IPS-20b (cell line): Measurements from ENCODE around the gene CERS3.

Source experiments
- H3K27ac ChIP-seq: one replicate; pipeline ENCODE4 v1.5.1; 2013; ENCODE audit warnings: low read length
- H3K27me3 ChIP-seq: 2 replicates; pipeline ENCODE4 v1.6.1; 2013; ENCODE audit warnings: mild to moderate bottlenecking, low read length, inconsistent platforms; ENCODE audit not compliant: insufficient read depth
- H3K36me3 ChIP-seq: 2 replicates; pipeline ENCODE4 v1.6.1; 2013; ENCODE audit warnings: low read depth, mild to moderate bottlenecking, inconsistent platforms, low read length, moderate library complexity; ENCODE audit not compliant: insufficient read depth
- H3K4me1 ChIP-seq: 2 replicates; pipeline ENCODE4 v1.6.1; 2013; ENCODE audit warnings: mild to moderate bottlenecking, control low read depth, inconsistent platforms, low read length, moderate library complexity; ENCODE audit not compliant: insufficient read depth
- H3K4me3 ChIP-seq: 2 replicates; pipeline ENCODE4 v1.5.1; 2013; ENCODE audit warnings: mild to moderate bottlenecking, low read length, inconsistent platforms
- H3K9ac ChIP-seq: 2 replicates; pipeline ENCODE4 v1.6.1; 2013; ENCODE audit warnings: low read depth, mild to moderate bottlenecking, inconsistent platforms, low read length, moderate library complexity
- H3K9me3 ChIP-seq: 2 replicates; pipeline ENCODE4 v1.6.1; 2013; ENCODE audit warnings: mild to moderate bottlenecking, low read depth, low read length, inconsistent platforms; ENCODE audit not compliant: insufficient read depth

Gene CERS3

DNA sequence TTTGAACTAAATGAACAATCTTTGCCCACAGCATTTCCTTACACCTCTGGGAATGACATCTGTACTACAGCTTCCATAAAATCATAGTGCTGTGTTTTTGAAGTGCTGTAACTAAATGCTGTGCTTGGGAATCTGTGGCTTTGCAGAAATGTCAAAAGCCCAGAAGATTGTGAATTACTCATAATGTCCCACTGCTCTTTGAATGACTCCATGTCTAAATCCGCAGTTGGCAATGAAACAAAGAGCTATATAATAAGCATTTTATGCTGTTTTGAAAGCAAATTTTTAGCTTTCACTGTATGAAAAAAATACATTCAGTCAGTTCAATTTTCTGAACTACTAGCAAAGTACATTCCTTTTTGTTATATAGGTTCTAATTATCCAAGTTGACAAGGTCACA is 98.3 kb downstream of the CERS3 start:
- Histone ChIP-seq H3K27me3 (no peaks in the 10 kb centered on the region), H3K9me3 (no peaks in the 10 kb centered on the region; the same call in 1 of the 2 replicates), H3K4me3 (no peak overlapping the region), H3K4me1 (no peaks in the 10 kb centered on the region; the same call in 1 of the 2 replicates), H3K36me3 (no peaks in the 10 kb centered on the region), H3K9ac (no peak overlapping the region), H3K27ac (no peak overlapping the region)

DNA sequence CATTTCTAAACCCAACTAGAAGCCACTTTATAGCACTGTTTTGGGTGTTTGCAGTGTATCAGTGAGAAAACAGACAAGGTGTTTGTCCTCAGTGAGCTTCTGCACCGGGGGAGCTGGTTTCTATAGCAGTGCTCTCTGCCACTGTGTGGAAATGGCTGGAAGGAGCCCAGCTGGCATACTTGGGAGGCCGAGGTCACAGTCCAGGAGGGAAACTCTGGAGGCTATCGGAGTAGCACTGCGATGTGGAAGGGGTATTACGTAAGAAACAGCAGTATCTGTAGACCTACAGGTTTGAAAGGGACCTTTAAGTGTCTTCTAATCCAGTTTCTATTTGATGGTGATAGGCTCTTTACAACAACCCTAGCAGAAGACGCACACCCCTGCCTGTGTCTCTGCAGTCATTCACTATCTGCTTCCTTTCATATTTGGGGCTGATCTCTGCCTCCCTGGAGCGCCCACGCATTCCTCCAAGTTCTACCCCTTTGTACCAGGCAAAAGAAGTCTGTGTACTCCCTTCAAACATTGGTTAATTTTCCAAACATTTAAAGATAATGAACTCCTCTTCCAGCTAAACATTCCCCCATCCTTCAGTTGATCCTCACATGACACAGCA is 99.5 kb downstream of the CERS3 start:
- Histone ChIP-seq H3K9me3 (peaks cover 10% of the 10 kb centered on the region), H3K4me1 (no peaks in the 10 kb centered on the region), H3K27ac (no peak overlapping the region), H3K36me3 (no peaks in the 10 kb centered on the region), H3K27me3 (no peaks in the 10 kb centered on the region), H3K4me3 (no peak overlapping the region), H3K9ac (no peak overlapping the region)

DNA sequence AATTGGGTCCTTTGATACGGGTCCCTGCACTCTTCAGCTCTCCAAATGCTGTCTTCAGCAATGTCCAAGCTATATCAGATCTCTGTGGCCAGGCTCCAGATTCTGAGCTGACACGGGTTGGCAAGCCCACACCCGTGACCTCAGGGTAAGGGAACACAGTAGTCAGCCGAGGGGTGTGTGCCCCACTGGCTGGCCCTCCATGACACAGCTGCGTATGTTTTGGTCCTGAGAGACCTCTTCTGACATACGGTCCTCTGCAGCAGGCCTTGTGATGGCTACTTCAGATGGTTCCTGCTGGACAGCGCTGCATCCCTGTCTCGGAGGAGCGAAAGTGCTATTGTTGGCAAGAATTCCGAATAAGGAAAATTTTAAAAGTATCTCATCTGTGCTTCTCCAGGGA is 101.8 kb downstream of the CERS3 start:
- Histone ChIP-seq H3K9ac (no peak overlapping the region), H3K4me3 (no peak overlapping the region), H3K4me1 (no peaks in the 10 kb centered on the region), H3K36me3 (no peaks in the 10 kb centered on the region), H3K27me3 (no peaks in the 10 kb centered on the region), H3K27ac (no peak overlapping the region), H3K9me3 (peaks cover 14% of the 10 kb centered on the region)

DNA sequence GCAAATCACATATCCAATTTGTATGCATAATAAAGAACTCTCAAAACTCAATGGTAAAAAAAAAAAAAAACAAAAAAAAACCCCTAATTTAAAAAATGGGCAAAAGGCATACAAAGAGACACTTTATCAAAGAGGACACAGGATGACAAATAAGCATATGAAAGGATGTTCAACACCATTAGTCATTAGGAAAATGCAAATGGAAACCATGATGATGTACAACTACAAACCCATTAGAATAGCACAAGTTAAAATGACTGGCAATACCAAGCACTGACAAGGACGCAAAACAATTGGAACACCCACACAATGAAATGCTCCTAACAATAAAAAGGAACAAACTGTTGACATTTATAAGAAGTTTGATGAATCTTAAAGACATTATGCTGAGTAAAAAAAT is 123.6 kb downstream of the CERS3 start:
- Histone ChIP-seq H3K27me3 (no peaks in the 10 kb centered on the region), H3K4me1 (no peaks in the 10 kb centered on the region), H3K9ac (no peak overlapping the region), H3K9me3 (peaks cover 21% of the 10 kb centered on the region), H3K36me3 (no peaks in the 10 kb centered on the region), H3K27ac (no peak overlapping the region), H3K4me3 (no peak overlapping the region)

DNA sequence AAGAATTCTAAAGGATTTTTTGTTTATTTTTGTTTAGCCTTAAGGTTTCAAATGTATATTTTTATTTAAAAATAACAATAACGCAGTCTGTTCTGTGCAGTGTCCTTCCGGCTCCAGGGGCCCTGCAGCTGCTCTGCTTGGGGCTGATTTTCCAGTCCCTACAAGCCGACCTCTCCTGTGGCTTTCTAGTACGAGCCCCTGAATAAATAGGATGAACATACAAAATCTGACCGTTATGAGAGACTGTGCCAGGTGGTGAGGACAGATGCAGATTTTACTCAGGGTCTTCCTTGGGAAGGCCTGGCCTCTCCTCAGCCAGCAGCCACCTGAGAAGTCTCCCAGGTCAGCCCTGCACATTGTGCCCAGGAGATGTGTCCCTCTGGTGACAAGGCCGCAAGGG is 127.8 kb downstream of the CERS3 start:
- Histone ChIP-seq H3K4me3 (no peak overlapping the region), H3K27ac (no peak overlapping the region), H3K4me1 (no peaks in the 10 kb centered on the region), H3K9ac (no peak overlapping the region), H3K27me3 (no peaks in the 10 kb centered on the region), H3K36me3 (no peaks in the 10 kb centered on the region), H3K9me3 (peaks cover 8% of the 10 kb centered on the region)

DNA sequence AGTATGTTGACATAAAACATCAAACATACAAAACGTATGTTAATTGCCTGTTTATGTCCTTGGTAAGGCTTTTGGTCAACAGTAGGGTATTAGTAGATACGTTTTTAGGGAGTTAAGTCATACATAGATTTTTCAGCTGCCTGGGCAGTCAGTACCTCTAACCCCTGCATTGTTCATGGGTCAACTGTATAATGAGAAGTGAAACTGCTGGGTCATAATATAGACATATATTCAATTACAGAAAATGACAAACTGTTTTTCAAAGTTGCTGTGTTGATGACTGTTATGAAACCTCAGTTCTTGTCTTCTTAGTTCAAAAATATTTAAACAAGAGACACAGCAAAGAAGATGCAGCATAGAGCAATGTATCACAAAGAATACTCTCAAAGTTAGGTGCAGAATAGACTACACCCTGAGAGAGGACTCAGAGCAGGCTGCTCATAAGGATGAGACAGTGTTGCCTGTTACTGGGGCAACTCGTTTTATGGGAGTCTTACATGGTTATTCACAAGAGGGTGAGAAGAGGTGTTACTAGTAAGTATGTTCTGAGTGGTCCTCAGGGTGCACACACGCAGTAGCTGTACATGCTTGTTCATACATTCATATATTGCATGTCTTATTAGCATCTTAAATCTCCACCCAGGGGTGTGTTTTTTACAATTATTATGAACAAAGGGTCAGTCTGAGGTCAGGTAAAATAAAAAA is 133.9 kb downstream of the CERS3 start:
- H3K9me3 ChIP-seq: peaks cover 5% of the 10 kb centered on the region

DNA sequence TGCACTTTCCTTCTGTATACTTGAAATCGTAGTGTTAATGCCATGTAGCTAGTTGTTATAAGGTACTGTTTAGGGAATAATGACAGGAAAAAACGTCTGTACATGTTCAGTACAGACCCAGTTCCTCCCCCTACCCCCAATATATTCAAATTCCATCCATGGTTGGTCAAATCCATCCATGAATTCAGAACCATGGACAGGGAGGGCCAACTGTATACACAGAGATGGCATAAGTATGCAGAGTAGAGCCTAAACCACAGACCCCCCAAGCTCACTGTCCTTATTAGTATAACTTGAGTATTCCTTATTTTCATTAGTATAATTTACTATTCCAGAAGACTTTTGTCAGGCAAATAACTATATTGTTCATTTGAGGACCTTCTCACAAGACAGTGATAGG is 135.7 kb downstream of the CERS3 start:
- H3K9ac ChIP-seq: no peak overlapping the region
- no peak overlapping the region for H3K4me3 ChIP-seq
- no peaks in the 10 kb centered on the region for H3K4me1 ChIP-seq
- H3K9me3 ChIP-seq: peaks cover 15% of the 10 kb centered on the region
- no peak overlapping the region for H3K27ac ChIP-seq
- no peaks in the 10 kb centered on the region for H3K27me3 ChIP-seq
- H3K36me3 ChIP-seq: no peaks in the 10 kb centered on the region

More for the DNA sequence above, 133.9 kb downstream of the CERS3 start:
- no peaks in the 10 kb centered on the region for H3K27me3 ChIP-seq
- H3K36me3 ChIP-seq: no peaks in the 10 kb centered on the region
- no peak overlapping the region for H3K9ac ChIP-seq
- H3K4me3 ChIP-seq: no peak overlapping the region
- no peaks in the 10 kb centered on the region for H3K4me1 ChIP-seq
- no peak overlapping the region for H3K27ac ChIP-seq

DNA sequence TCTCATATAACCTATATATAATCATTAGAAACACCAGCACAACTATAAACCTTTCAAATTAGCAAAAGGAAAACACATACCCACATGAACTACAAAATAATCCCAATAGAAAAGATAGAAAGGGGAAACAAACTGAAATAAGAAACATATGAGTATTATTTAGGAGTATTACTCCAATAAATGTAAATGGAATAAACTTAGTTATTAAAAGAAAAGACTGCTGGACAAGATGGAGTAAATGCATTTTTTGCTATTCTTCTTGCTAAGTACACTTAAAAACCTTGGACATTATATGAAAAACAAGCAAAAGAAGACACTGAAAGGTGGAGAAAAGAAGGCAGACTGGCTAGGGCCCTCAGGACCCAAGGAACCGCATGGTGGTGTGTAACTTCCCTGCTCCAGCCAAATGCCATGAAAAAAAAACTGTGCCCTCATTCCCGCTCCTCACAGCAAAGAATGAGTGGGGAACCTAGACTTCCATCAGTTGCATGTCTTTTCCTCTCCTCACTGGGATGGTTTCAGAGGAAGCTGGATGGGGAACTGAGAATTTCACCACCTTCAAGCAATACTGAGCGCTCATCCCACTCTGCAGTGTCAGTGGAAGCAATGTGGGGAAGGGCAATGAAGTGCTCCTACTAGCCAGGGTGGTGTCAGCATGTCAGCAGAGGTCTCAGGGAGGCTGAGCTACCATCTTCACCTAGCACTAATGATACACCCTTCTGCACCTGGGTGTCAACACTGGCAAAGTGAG is 143.3 kb downstream of the CERS3 start:
- Histone ChIP-seq H3K4me3 (no peak overlapping the region), H3K9me3 (peaks cover 44% of the 10 kb centered on the region), H3K27me3 (no peaks in the 10 kb centered on the region), H3K27ac (no peak overlapping the region), H3K4me1 (no peaks in the 10 kb centered on the region), H3K36me3 (no peaks in the 10 kb centered on the region), H3K9ac (no peak overlapping the region)

DNA sequence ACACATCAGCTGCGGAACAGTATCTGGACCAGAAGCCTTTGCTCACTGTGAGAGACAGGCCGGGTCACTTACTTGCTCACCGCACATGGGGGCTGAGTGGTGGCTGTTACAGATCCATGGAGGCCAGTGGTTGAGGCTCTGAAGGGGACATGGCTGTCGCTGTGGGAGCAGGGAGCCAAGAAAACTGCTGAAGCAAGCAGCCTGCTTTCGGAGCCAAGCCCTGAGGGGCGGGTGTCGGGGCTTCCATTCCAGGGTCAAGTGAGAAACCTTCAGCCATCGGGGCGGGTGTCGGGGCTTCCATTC is 144.7 kb downstream of the CERS3 start:
- Histone ChIP-seq H3K4me3 (no peak overlapping the region), H3K9me3 (peaks cover 52% of the 10 kb centered on the region), H3K9ac (no peak overlapping the region), H3K27ac (no peak overlapping the region), H3K27me3 (no peaks in the 10 kb centered on the region), H3K36me3 (no peaks in the 10 kb centered on the region), H3K4me1 (no peaks in the 10 kb centered on the region)

DNA sequence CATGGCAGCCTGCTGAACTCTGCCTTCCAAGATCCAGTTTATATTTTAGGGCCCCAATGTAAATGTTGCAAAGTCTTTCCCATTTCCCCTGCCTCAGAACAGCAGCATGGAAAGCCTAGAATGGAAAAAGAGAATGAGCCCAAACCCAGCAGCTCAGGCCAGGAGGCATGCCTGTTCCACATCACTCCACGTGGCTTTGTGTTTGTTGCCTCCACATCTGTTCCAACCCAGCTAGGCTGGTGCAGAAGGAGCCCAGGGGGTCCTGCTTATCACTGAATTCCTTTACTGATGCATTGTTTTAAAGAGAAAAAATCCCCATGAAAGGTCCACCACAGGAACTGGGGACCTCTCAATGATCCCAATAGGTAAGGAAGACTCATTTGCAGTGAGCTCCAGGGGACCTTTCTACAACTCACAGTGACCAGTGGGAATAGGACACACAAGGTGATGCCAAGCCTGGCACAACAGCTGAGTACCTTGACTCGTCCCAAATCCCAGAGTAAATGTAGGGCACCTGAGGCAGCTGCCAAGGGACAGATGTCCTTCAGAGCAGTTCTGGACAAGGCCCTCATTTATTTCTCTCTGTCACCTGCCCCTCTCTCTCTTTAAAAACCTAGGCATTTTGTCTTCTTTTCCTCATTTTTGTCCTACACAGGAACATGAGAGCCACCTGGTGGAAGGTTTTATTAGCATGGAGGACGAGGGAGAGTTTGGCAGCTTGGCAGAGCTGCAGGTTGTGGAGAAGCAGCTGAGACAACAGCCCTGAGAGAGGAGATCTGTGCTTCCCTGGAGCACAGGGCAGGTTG is 145.2 kb downstream of the CERS3 start:
- H3K9me3 ChIP-seq: peaks cover 47% of the 10 kb centered on the region
- no peak overlapping the region for H3K4me3 ChIP-seq
- H3K27me3 ChIP-seq: no peaks in the 10 kb centered on the region
- H3K4me1 ChIP-seq: no peaks in the 10 kb centered on the region
- H3K36me3 ChIP-seq: no peaks in the 10 kb centered on the region
- no peak overlapping the region for H3K27ac ChIP-seq
- H3K9ac ChIP-seq: no peak overlapping the region

DNA sequence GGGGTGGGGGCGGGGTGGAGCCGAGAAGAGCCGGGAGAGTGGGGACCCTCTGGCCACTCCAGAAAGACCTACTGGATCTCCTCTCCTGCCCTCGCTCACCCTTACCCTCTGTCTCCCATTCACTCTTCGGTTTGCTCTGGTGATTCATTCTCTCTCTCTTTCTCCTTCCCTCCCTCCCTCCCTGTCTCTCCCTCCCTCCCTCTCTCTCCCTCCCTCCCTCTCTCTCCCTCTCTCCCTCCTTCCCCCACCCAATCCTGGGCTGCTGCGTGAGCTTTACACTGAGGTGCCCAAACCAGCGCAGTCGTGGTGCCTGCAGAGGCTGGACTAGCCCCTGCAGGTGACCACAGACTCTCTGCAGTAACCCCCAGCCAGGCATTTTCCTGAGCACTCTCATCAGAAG is 154.8 kb downstream of the CERS3 start:
- no peak overlapping the region for H3K9ac ChIP-seq
- peaks cover 7% of the 10 kb centered on the region; the same call in 1 of the 2 replicates for H3K9me3 ChIP-seq
- H3K4me1 ChIP-seq: no peaks in the 10 kb centered on the region
- H3K36me3 ChIP-seq: no peaks in the 10 kb centered on the region
- H3K27ac ChIP-seq: no peak overlapping the region
- H3K4me3 ChIP-seq: peak overlapping the region; percentile 79; the same call in 1 of the 2 replicates
- peaks cover 38% of the 10 kb centered on the region for H3K27me3 ChIP-seq
